HepG2 (cell line): Measurements from ENCODE around the gene UVSSA.

Source experiments
- RAD21 ChIP-seq: fragments of 450-650 bp; formaldehyde crosslinking; IDR thresholded peaks from 2 replicates; pipeline ENCODE4 v1.5.0; 2020; ENCODE audit warnings: mild to moderate bottlenecking
- ZBTB21 ChIP-seq: sonication (generic); formaldehyde crosslinking; IDR thresholded peaks from 2 replicates; pipeline ENCODE4 v1.4.0; 2020; ENCODE audit warnings: missing genetic modification reagents

DNA sequence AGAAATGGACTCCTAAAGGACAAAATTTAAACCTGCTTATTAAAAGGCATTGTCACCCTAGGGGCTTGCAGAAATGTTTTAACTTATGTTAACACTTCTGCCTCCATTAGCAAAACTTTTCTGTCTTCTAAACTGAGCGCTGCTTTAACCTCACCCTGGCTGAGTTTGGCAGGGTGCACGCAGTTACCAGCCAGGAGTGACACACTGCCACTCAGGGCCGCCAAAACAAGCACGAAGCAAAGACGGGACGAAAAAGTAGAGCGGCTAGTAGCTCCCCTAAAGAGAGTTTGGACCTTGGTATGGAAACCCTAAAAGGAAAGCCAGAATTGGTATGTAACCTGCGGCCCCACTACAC, 23.8 kb upstream of the UVSSA start:
- TF ChIP-seq RAD21 (CRISPR knock-in tag) (no peak), ZBTB21 (CRISPR knock-in tag) (no peak)
